ENCODE data around the gene MYBPC2. TPM values are rescaled to one million over a fixed set of nuclear protein-coding genes. Genes with fewer than 3 reads are reported as not detected.
"Not testable (repeated sequence)": the region's sequence is repeated elsewhere in the genome, so short reads cannot be mapped to it uniquely, and the experiment has no call there.

The MYBPC2 gene
- polyA plus RNA-seq, 1 of the 3 experiments (the other 2 are of a cell fraction), result not detected

DNA sequence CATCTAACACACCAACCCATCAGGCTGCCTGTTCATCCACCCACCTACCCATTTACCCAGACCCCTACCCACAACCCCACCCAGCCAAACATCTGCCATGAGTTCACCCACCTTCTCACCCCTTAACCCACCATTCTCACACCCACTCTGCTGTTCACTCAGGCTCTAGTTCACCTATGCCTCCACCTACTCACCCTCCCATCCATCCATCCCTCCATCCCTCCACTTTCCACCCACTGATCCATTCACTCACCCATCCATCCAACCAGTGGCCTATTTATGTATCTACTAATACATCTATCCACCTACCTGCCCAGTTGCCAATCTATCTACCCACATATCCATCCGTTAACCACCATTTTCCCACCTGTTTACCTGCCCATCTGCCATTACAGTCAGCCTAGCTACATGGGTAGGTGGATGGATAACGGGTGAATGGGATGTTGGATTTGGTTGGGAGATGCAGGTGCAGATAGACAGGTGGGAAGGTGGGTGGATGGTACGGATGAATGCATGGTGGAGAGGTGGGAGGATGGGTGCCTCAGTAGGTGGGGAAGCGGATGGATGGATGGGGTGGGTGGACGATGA, 5.3 kb downstream of the MYBPC2 start:
- H3F3A ChIP-seq (replicated peaks; ENCODE audit: insufficient read depth), result no peaks in the 10 kb centered on the region
- H3K9me3 ChIP-seq, result no peaks in the 10 kb centered on the region
- no peak for DNase-seq
- CTCF ChIA-PET, result no interaction called here
- TF ChIP-seq, protein P1, sequence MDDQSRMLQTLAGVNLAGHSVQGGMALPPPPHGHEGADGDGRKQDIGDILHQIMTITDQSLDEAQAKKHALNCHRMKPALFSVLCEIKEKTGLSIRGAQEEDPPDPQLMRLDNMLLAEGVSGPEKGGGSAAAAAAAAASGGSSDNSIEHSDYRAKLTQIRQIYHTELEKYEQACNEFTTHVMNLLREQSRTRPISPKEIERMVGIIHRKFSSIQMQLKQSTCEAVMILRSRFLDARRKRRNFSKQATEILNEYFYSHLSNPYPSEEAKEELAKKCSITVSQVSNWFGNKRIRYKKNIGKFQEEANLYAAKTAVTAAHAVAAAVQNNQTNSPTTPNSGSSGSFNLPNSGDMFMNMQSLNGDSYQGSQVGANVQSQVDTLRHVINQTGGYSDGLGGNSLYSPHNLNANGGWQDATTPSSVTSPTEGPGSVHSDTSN (IDR thresholded peaks at IDR 0.05), result no peak
- TF ChIP-seq RXRA (IDR thresholded peaks at IDR 0.05; ENCODE audit: borderline replicate concordance, low read depth) (no peak), POLR2AphosphoS5 (IDR thresholded peaks at IDR 0.05; ENCODE audit: low read depth, low read length) (no peak), CHD2 (IDR thresholded peaks at IDR 0.05; ENCODE audit: low read length, partially characterized antibody) (no peak), JUND (IDR thresholded peaks at IDR 0.05) (no peak), GATA2 (CRISPR knock-in tag; IDR thresholded peaks at IDR 0.05) (no peak), EZH2phosphoT487 (IDR thresholded peaks at IDR 0.05; ENCODE audit: borderline replicate concordance, low read depth) (no peak), NFIC (IDR thresholded peaks at IDR 0.05; ENCODE audit: borderline replicate concordance) (no peak), TAF1 (IDR thresholded peaks at IDR 0.05; ENCODE audit: borderline replicate concordance, low read depth, low read length) (no peak), FOXM1 (IDR thresholded peaks at IDR 0.05; ENCODE audit: low read depth) (no peak), TEAD4 (IDR thresholded peaks at IDR 0.05; ENCODE audit: borderline replicate concordance, insufficient read depth) (no peak), GABPA (IDR thresholded peaks at IDR 0.05; ENCODE audit: low read depth) (no peak), ELF1 (IDR thresholded peaks at IDR 0.05) (no peak), TCF12 (IDR thresholded peaks at IDR 0.05) (no peak)
- TF ChIP-seq, protein P2, sequence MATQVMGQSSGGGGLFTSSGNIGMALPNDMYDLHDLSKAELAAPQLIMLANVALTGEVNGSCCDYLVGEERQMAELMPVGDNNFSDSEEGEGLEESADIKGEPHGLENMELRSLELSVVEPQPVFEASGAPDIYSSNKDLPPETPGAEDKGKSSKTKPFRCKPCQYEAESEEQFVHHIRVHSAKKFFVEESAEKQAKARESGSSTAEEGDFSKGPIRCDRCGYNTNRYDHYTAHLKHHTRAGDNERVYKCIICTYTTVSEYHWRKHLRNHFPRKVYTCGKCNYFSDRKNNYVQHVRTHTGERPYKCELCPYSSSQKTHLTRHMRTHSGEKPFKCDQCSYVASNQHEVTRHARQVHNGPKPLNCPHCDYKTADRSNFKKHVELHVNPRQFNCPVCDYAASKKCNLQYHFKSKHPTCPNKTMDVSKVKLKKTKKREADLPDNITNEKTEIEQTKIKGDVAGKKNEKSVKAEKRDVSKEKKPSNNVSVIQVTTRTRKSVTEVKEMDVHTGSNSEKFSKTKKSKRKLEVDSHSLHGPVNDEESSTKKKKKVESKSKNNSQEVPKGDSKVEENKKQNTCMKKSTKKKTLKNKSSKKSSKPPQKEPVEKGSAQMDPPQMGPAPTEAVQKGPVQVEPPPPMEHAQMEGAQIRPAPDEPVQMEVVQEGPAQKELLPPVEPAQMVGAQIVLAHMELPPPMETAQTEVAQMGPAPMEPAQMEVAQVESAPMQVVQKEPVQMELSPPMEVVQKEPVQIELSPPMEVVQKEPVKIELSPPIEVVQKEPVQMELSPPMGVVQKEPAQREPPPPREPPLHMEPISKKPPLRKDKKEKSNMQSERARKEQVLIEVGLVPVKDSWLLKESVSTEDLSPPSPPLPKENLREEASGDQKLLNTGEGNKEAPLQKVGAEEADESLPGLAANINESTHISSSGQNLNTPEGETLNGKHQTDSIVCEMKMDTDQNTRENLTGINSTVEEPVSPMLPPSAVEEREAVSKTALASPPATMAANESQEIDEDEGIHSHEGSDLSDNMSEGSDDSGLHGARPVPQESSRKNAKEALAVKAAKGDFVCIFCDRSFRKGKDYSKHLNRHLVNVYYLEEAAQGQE (IDR thresholded peaks at IDR 0.05; ENCODE audit: low read depth, low read length), result no peak
- TF ChIP-seq, protein P3, sequence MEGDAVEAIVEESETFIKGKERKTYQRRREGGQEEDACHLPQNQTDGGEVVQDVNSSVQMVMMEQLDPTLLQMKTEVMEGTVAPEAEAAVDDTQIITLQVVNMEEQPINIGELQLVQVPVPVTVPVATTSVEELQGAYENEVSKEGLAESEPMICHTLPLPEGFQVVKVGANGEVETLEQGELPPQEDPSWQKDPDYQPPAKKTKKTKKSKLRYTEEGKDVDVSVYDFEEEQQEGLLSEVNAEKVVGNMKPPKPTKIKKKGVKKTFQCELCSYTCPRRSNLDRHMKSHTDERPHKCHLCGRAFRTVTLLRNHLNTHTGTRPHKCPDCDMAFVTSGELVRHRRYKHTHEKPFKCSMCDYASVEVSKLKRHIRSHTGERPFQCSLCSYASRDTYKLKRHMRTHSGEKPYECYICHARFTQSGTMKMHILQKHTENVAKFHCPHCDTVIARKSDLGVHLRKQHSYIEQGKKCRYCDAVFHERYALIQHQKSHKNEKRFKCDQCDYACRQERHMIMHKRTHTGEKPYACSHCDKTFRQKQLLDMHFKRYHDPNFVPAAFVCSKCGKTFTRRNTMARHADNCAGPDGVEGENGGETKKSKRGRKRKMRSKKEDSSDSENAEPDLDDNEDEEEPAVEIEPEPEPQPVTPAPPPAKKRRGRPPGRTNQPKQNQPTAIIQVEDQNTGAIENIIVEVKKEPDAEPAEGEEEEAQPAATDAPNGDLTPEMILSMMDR (IDR thresholded peaks at IDR 0.05), result no peak
- TF ChIP-seq, protein P4, sequence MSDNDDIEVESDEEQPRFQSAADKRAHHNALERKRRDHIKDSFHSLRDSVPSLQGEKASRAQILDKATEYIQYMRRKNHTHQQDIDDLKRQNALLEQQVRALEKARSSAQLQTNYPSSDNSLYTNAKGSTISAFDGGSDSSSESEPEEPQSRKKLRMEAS (IDR thresholded peaks at IDR 0.05; ENCODE audit: low read depth), result no peak
- TF ChIP-seq, protein P5, sequence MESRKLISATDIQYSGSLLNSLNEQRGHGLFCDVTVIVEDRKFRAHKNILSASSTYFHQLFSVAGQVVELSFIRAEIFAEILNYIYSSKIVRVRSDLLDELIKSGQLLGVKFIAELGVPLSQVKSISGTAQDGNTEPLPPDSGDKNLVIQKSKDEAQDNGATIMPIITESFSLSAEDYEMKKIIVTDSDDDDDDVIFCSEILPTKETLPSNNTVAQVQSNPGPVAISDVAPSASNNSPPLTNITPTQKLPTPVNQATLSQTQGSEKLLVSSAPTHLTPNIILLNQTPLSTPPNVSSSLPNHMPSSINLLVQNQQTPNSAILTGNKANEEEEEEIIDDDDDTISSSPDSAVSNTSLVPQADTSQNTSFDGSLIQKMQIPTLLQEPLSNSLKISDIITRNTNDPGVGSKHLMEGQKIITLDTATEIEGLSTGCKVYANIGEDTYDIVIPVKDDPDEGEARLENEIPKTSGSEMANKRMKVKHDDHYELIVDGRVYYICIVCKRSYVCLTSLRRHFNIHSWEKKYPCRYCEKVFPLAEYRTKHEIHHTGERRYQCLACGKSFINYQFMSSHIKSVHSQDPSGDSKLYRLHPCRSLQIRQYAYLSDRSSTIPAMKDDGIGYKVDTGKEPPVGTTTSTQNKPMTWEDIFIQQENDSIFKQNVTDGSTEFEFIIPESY (IDR thresholded peaks at IDR 0.05; ENCODE audit: borderline replicate concordance, low read depth), result no peak
- TF ChIP-seq, protein P6, sequence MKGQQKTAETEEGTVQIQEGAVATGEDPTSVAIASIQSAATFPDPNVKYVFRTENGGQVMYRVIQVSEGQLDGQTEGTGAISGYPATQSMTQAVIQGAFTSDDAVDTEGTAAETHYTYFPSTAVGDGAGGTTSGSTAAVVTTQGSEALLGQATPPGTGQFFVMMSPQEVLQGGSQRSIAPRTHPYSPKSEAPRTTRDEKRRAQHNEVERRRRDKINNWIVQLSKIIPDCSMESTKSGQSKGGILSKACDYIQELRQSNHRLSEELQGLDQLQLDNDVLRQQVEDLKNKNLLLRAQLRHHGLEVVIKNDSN (IDR thresholded peaks at IDR 0.05; ENCODE audit: borderline replicate concordance, low read depth), result no peak
- H2AFZ ChIP-seq (ENCODE audit: low read depth), result no peak overlapping the region
- no peak overlapping the region for H3K4me2 ChIP-seq
- no peak overlapping the region for H3K9ac ChIP-seq
- H3K27me3 ChIP-seq (ENCODE audit: insufficient read depth), result peaks cover 36% of the 10 kb centered on the region
- no peaks in the 10 kb centered on the region for H3K79me2 ChIP-seq (ENCODE audit: insufficient read depth)
- no peaks in the 10 kb centered on the region for H4K20me1 ChIP-seq (ENCODE audit: insufficient read depth)
- H3K27ac ChIP-seq (ENCODE audit: low read depth in 2 of 2, low read length in 1 of 2), result no peak overlapping the region
- POLR2A ChIA-PET, result no interaction called here
- no peaks in the 10 kb centered on the region for H3K9me2 ChIP-seq
- H3K4me3 ChIP-seq (ENCODE audit: low read depth in 2 of 2, low read length in 1 of 2), result no peak overlapping the region
- WGBS (ENCODE audit: low lambda C conversion rate), result 40% methylated on average over 5 of the region's 5 CpGs
- peaks cover 0 to 8% of the 10 kb centered on the region in 2 experiments; a peak in 1 of 4 replicates for H3K4me1 ChIP-seq (ENCODE audit: control insufficient read depth in 1 of 2, insufficient read depth in 2 of 2, low read depth in 1 of 2, low read length in 1 of 2)
- H3K36me3 ChIP-seq (replicated peaks in 1 of 2; ENCODE audit: control insufficient read depth in 1 of 2, insufficient read depth in 2 of 2, low read length in 1 of 2), result no peaks in the 10 kb centered on the region

DNA sequence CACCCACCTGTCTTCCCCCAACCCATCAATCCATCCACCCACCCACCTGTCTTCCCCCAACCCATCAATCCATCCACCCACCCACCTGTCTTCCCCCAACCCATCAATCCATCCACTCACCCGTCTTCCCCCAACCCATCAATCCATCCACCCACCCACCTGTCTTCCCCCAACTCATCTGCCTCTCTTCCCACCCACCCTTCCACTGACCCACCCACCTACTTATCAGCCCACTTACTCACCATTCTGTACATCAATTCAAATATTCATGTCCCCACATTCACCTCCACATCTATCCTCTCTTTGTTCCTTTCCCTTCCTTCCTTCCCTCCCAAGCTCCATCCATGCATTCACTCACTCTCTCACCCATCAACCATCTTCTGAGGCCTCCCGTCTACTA, 6.4 kb downstream of the MYBPC2 start:
- H4K20me1 ChIP-seq (ENCODE audit: insufficient read depth); H3K9me3 ChIP-seq; H3K9me2 ChIP-seq; H2AFZ ChIP-seq (ENCODE audit: low read depth); H3K36me3 ChIP-seq (replicated peaks in 1 of 2; ENCODE audit: control insufficient read depth in 1 of 2, insufficient read depth in 2 of 2, low read length in 1 of 2); H3K4me2 ChIP-seq; H3K9ac ChIP-seq; H3K4me3 ChIP-seq (ENCODE audit: low read depth in 2 of 2, low read length in 1 of 2); POLR2A ChIA-PET; H3K4me1 ChIP-seq (ENCODE audit: control insufficient read depth in 1 of 2, insufficient read depth in 2 of 2, low read depth in 1 of 2, low read length in 1 of 2); H3F3A ChIP-seq (replicated peaks; ENCODE audit: insufficient read depth); DNase-seq; H3K27ac ChIP-seq (ENCODE audit: low read depth in 2 of 2, low read length in 1 of 2); H3K79me2 ChIP-seq (ENCODE audit: insufficient read depth): not testable (repeated sequence)
- WGBS (ENCODE audit: low lambda C conversion rate), result 14% methylated on average over 2 of the region's 2 CpGs
- CTCF ChIA-PET, result interaction anchor here (1.1 kb wide), 1 partner anchor 169 kb away, joined by 3 read pairs; no protein-coding TSS in a partner anchor
- peaks cover 24% of the 10 kb centered on the region for H3K27me3 ChIP-seq (ENCODE audit: insufficient read depth)

All from SK-N-SH (cell line).